Sciatic nerve (tissue), 2 donors: ENCODE results near the gene NUDT22. TPM values are rescaled to one million over a fixed set of nuclear protein-coding genes. Genes with fewer than 3 reads are reported as not detected.
"Not testable (repeated sequence)": the region's sequence is repeated elsewhere in the genome, so short reads cannot be mapped to it uniquely, and the experiment has no call there.

Source experiments
- ATAC-seq: fragments of 200-7000 bp; cut with Tn5 transposase; one replicate; pipeline ENCODE4 v1.9.1; 2020; ENCODE audit warnings: mild to moderate bottlenecking, moderate library complexity
- DNase-seq: peaks from one replicate; pipeline ENCODE4 v3.0.0-alpha.2; 2020; ENCODE audit warnings: low spot score
- intact Hi-C: fragments of 100-400 bp; cut with DNase I; formaldehyde crosslinking; loops from one replicate; pipeline ENCODE4 v1.14.2; 2022
- total RNA-seq: library from RNA; stranded (reverse); fragmentation: NEBNext Ultra II Directional; extraction: Animal tissue kit (Norgen Biotek cat#: 25700); gene quantifications from one replicate; pipeline ENCODE4 v1.2.1, GENCODE V29; 2021
- donor health status: DM: no; HTN: no; CAD: no.
- donor health status: DM: no; HTN: no; CAD: no.

Gene NUDT22
- total RNA-seq, 1 donor from 2014 or later = 28.0 TPM

DNA sequence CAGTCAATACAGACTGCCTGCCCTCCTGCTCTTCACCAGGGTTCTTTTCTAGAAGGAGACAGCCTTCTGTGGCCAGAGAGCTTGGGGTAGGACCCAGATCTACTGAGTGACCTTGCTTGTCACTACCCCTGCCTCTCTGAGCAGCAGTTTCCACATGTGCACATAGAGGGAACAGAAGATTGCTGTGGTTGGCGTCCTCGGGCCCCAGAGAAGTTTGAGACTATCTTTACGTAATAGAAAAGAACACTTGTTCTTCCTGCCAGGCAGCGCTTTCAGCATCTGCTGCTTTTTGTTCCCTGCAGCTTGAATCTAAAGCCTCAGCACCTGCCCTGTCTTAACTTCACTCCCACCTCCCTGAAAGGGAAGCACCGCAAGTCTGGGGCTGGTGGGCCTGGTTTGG lies 12.9 kb downstream of the NUDT22 start:
- no peak for DNase-seq
- intact Hi-C loops = no loop called here
- no peak for ATAC-seq

DNA sequence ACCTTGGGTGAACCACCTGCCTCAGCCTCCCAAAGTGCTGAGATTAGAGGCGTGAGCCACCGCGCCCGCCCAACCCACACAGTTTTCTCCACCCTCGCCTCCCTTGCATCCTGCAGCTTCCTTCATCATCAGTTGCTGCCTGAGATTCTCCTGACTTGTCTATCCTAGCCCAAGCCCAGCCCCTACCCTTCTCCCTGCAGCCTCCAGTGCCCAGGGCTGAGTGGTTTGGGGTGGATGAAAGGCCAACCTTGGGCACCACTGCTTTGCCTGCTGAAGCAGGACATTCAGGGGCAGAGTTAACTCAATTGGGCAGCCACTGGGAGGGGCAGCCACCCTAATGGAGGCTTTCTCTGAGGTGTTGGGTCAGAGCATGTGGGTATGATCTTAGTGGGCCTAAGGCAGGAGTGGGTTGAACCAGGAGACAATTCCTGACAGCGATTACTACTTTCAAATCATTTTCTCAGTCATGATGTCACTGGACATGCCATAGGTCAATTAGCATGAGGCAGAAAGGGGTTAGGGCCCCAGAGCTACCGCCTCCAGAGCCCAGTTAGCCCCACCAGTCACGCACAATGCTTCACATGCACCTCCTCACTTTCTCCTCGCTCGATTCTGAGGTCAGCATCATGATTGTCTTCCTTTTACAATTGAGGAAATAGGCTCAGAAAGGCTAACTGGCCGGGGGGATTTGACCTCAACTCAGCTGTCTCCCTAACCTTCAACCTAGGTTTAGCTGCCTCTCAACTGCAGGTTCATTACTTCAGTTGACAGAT lies 13.8 kb downstream of the NUDT22 start:
- ATAC-seq = no peak
- no peak for DNase-seq
- intact Hi-C loops = no loop called here

DNA sequence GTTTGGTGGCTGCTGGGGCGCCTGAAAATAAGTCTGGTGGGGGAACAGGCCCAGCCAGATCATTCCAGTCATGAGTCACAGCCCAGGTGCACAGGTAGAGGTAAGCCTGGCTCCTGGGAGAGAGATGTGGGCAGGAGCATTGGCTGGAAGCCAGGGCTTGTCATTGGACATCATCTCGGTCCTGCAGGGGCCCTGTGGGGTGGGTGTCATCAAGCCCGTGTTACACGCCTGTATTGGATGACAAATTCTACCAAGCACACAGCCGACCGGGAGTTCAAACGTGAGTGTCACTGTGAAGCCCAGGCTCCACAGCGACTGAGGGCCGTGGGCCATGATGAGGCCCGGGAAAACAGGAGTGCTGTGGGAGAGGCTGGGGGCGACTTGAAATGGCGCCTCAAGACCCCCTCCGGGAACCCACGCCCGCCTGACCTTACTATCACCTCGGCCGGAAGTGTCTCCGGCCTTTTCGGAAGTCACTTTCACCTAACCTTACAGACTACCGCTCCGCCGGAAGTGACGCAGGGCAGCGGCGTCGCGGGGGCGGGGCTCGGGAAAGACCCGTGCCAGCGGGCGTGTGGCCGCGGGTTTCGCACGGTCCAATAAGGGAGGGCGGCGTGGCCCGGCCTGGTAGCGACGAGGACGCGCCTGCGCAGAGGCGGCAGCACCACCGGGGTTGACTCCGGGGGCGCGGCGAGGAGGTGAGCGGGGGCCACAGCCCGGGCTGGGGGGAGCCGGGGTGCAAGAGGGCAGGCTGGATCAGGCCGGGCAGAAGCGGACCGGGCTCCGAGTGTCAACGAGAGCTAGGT lies 14.6 kb downstream of the NUDT22 start, which contains the start of gene FKBP2:
FKBP2 (plus strand) TSS at position 661 of the 806 bp plus-strand sequence. CDS start 1,293 bp downstream, outside the sequence.
- ATAC-seq = peak; percentile 84
- DNase-seq = peak; percentile 98
- intact Hi-C loops = no loop called here

DNA sequence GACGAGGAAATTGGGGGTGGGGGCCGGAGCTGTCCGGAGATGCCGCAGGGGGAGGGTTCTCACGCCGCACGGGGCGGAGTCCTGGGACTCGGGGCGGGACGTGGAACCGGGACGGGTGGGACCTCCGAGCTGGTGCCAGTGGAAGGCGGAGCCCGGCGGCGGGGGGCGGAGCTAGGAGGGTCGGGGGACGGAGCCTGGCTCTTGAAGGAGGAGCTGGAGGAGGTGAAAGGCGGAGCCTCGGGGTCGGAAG lies 15.1 kb downstream of the NUDT22 start:
- peak; percentile 100 for DNase-seq
- peak; percentile 92 for ATAC-seq
- intact Hi-C loops = no loop called here

DNA sequence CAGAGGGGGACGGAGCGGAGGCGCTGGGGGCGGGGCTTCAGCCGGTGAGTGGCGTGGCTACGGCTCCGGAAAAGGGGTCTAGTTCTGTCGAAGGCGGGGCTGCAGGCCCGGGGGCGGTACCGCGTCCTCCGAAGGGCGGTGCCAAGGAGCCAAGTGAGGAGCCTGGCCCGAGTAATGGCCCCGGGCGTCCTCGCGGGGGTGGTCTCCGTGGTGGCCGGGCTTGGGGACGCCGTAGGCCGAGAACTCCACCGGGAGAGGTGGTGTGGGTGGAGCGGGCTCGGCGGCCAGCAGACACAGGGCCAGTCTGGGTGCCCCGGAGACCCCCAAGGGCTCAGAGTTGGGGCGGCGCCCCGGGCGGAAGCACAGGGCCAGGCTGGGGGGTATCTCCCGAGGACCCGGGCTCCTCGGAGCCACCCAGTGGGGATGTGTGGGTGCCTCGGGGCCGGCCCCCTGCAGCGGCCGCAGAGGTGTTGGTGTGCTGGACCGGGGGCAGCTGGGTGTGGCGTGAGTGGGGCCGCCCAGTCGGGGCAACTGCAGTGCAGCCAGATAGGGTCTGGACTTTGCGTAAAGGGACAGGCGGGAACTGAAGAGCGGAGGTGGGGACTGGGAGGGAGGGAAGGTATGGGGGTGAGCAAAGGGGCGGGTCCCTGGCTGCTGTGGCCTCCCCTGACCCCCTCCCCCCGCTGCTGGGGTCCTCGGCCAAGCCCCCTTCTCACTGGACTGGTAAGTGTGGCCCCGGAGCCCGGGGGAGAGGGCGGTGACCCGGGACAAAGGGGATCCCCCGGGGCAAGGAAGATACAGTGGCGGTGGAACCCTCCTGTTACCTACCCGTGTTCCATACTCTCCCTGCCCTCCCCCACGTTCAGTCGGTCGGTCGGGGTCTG lies 15.7 kb downstream of the NUDT22 start:
- DNase-seq (peak; percentile 82), ATAC-seq (peak; percentile 7)
- intact Hi-C loops = no loop called here

DNA sequence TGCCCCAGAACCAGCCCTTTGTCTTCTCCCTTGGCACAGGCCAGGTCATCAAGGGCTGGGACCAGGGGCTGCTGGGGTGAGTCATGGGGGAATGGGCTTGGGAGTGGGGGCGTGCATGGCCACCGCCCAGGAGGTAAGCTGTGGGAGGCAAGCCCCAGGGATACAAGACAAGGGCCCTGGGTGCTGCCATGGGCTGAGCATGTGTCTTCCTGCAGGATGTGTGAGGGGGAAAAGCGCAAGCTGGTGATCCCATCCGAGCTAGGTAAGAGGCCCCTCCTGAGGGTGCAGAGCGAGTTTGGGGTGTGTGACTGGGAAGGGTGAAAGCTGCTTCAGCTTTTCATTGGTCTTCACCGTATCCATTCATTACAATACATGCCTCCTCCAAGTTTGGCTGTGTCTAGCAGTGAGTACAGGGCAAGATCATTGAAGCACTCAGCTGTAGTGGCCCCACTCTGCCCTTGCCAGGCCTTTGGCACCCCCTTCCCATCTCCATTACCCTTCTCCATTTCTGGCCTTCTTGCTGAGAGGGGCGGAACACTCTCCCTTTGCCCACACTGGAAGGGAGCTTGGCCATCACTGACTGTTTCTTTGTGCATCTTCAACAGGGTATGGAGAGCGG lies 17.3 kb downstream of the NUDT22 start:
- DNase-seq = no peak
- intact Hi-C loops = no loop called here
- ATAC-seq = no peak

DNA sequence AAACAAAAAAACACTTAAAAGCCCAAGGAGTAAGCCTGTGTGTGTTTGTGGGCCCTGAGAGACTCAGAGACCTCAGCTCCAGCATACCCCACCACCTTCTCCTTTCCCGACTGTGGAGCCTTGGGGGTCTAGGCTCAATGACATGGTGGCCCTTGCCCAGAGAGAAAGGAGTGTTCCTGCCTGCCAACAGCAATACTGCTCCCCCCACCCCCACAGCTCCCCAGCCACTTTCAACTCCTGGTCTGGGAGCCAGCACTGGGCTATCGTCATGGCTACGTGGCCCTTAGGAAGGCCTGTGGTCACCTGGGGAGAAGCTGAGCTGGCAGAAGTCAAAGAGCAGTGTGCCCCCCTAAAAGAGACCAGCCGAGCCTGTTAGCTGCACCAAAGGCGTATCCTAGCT lies 18.0 kb downstream of the NUDT22 start:
- no peak for DNase-seq
- no peak for ATAC-seq
- intact Hi-C loops = no loop called here

DNA sequence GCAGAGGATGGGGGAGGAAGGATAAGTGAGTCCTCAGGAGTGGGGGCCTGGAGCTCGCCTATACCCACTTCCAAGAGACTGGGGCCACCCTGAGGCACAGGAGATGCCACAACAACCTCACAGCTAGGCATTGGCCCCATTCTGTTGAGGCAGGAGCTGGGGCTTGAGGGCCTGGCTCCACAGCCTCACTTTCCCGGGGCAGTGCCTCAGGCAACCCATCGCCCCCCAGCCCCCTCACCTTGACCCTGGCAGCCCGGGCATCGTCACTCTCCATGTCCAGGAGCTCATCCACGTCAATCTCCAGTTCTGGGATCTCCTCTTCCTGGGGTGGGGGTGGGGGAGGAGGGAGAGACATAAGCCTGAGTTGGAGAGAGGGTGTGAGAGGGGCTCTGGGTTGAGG lies 18.9 kb downstream of the NUDT22 start:
- DNase-seq (no peak), ATAC-seq (no peak)
- intact Hi-C loops = no loop called here

DNA sequence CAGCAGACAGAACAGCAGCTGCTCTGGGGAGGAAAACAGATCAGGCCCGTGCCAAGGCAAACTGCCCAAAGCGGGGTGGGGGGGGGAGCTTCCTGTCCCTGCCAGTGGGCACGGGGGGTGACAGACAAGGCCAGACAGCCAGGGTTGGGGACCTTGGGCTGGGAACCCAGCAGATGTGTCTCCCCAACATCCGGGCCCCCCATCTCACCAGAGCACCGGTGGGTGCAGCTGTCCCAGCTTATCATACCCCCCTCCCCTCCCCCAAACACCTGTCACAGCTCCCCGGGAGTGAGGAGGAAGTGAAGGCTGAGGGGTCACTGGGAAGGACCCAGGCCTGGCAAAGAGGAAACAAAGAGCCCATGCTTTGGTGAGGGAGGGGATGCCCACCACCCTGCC lies 19.3 kb downstream of the NUDT22 start:
- ATAC-seq (no peak), DNase-seq (peak; percentile 77)
- intact Hi-C loops = no loop called here

DNA sequence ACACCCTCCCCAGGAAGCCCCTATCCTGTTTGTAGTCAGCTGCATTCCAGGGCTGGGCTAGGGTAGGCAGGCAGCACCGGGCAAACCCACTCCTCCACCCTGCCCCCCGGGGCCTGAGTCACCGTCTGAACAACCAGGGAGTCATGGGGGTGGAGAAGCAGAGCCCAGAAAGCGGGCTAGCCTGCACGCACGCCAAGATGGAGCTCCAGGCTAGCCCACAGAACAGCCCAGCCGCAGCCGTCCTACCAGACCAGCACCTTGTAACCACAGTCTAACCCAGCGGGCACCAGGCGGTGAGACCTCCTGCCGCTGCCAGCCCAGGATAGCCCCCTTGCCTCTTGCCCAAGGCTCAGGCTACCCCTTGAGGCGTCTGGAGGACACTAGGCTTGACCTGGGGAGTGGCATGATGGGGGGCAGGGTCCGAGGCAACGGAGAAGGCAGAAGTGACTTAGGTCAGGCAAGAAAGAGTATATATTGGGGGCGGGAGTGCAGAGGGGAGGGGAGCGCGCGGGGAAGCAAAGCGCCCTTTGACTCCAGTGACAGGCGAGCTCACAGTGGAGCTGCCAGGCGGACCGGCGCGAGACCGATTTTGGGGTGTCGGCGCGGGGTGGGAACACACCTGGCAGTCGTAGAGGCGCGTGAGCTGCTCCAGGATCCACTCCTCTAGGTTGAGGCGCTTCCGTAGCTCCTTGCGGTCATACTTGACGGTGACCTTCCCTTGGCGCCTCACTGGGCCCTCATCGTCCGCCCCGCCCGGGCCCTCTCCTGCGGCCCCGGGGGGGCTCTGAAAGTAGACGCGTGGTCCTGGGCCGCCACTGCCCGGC lies 19.9 kb downstream of the NUDT22 start:
- DNase-seq (peak; percentile 82), ATAC-seq (no peak)
- intact Hi-C loops = no loop called here

DNA sequence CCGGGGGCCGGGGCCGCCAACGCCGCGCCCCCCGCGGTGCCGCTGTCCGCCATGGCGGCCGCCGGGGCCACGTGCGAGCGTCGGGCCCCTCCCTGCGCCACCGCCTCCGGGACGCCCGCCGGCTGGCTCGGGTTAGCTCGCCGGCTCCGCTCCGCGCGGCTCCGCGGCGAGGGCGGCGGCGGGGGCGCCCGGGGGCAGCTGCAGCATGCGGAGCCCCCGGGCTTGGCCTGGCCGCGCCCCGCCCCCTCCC lies 20.5 kb downstream of the NUDT22 start:
- DNase-seq, ATAC-seq, intact Hi-C loops: not testable (repeated sequence)

DNA sequence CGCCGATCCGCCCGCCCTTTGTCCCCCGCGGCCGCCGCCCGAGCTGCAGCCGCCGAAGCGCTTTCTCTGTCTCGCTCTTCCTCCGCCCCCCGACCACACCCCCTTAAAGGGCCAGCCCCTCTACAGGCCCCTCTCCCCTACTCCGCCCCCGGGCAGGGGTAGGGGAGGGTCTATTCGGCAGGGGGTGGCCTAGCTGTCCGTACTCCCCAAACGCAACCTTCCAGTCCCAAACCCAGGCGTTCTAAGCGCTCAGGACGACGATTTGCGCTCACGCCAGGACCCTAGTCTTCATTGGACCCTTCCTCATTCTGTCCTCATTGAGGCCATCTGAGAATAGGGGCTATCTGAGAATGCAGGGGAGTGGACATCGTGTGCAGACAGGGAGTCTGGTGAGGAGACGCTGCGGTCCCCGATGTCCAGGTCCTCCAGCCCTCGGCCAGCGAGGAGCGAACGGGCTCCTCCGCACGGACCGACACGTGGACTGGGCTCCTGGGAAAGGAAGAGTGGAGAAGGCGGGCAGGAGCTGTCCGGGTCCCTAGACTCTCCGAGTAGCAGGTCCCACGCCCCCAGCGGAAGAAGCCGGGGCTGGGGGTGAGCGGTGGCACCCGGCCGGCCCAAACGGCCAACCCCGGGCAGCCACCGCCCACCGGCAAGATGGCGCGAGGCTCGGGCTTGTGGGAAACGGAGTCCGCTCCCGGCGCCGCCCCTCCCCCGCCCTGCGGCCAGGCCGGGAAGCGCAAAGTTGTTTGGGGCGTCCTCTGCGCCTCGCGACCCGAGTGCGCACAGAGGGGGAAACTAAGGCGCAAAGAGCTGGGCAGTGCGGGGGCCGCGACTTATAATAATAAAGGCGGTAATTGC lies 21.0 kb downstream of the NUDT22 start, which contains the start of gene PPP1R14B:
PPP1R14B (minus strand) TSS at position 73 of the 858 bp plus-strand sequence. CDS start 270 bp downstream, outside the sequence.
- DNase-seq (peak; percentile 92), ATAC-seq (peak; percentile 80)
- intact Hi-C loops = no loop called here

DNA sequence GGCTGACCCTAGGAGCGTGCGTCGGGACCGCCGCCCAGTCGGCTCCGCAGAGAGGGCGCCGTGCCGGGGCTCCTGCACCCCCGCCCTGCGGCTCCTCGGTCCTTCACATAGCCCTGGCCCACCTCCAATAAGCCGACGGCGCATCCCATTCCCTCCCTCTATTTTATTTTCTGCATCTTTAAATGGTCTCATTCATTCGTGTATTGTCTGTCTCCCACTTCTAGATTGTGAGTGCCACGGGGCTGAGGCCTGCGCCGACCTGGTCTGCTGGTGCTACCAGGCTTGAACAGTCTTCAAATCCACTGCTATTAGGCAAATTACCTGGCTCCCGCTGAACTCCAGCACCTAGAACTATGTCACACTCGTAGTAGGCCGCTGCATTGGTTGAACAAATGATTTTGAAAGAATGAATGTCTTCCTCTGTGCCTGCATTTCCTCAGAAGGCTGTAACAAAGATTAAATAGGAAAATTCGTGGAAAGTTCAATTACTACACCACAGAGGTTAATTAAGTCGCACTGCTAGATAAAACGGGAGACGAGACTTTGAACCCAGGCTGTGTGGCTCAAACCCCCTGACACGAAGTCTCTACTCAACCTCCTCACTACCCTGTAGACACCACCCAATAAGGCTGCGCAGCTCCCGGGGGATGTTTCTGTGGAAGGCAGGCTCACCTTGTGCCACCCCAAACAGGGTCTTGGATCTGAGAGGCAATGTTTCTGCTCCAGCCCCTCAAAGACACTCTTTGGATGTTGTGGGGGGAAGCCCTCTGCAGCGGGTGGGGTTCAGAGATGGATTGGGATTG lies 21.9 kb downstream of the NUDT22 start:
- intact Hi-C loops = no loop called here
- ATAC-seq = no peak
- no peak for DNase-seq

DNA sequence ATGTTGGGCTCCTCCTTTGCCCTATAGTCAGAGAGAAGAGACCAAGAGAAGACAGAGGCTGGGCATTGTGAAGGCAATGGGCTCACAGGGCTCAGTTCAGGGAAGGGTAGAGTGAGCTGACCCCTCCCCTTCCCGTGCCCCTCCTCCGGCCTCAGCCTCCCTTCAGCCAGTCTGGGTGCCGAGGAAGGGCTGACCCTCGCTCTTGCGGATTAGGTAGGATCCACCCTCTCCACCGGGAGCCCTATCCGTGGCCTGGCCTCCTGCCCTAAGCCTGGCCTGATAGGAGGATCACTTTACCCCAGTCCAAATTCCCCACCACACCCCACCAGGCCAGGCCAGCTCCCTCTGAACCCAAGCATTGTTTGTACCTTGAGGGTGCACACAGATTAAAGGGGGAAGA lies 22.5 kb downstream of the NUDT22 start:
- no peak for DNase-seq
- ATAC-seq = no peak
- intact Hi-C loops = no loop called here

DNA sequence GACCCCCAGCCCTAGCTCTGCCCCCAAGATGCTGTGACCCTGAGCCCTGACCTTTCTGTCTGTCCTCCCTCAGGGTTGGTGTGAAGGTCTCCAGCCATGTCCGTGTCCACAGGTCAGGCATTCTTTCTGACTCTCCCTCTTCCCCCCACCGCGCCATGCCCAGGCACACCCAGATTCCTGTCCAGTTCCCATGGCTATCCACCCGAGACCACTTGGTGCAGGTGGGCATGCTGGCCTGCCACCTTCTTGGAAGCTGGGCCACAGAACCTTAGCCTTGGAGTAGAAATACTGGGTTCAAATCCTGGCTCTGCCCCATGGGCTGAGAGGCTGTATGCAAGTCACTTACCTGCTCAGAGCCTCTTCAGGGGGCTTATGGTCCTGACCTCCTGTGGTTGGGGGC lies 23.0 kb downstream of the NUDT22 start:
- intact Hi-C loops = no loop called here
- DNase-seq (no peak), ATAC-seq (no peak)

DNA sequence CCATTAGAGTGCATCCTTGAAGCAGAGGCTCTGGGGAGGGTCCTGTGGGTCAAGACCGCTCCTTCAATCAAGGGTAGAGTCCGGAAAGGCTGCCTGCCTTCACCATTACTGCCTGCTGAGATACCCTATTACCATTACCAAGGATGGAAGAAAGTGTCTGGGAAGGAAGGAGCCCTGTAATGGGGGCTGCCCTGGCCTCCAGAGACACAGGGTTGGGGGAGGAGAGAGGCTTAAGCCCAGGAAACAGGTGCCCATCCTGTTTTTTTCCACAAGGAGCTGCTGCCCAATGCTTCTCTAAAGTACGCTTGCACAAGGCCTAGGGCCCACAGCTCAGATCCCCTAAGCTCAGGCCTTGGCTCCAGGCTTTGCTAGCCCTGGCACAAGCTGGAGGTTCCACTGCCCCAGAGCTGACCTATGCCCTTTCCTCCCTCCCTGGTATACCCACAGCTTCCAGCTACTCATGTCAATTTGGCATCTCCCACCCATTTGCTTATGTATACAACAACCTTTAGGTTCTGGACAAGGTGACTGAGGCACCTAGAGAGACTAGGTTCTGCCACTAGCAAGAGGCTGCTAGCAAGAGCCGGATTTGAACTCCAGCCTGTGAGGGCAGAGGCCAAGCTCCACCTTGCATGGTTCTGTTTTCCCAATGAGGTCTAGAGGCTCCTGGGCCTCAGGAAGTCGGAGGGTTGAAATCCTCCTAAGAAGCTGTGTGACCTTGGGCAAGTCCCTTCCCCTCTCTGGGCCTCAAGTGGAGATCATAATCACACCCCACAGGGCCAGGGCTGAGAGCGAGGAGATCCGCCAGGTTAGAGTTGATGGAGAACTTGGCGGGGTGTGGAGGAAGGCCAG lies 23.7 kb downstream of the NUDT22 start:
- ATAC-seq (no peak), DNase-seq (no peak)
- intact Hi-C loops = no loop called here
